ENCODE measurements around the gene AMPD2. TPM values are rescaled to one million over a fixed set of nuclear protein-coding genes. Genes with fewer than 3 reads are reported as not detected.

Gene AMPD2
- total and polyA plus RNA-seq, 8 donors: 38.7 to 86.9 (median 49.0) TPM

DNA sequence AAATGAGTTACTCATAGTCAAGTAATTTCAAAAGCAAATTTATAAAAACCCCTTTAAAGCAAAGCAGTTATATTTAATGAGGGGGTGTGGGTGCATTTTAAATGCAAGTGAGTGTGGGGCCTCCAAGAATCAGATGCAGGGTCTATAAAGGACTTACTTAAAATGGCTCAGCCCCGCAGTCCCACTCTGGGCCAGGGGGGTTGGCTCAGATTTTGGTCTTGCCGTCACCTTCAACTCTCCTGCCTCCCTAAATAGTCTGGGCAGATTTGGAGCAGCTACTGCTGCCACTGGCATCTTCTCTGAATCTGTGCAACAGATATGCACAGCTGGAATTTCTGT lies 16.2 kb downstream of the AMPD2 start:
- intact Hi-C loops (cut with DNase I): no loop called here
- H3K27ac ChIP-seq: no peak overlapping the region

DNA sequence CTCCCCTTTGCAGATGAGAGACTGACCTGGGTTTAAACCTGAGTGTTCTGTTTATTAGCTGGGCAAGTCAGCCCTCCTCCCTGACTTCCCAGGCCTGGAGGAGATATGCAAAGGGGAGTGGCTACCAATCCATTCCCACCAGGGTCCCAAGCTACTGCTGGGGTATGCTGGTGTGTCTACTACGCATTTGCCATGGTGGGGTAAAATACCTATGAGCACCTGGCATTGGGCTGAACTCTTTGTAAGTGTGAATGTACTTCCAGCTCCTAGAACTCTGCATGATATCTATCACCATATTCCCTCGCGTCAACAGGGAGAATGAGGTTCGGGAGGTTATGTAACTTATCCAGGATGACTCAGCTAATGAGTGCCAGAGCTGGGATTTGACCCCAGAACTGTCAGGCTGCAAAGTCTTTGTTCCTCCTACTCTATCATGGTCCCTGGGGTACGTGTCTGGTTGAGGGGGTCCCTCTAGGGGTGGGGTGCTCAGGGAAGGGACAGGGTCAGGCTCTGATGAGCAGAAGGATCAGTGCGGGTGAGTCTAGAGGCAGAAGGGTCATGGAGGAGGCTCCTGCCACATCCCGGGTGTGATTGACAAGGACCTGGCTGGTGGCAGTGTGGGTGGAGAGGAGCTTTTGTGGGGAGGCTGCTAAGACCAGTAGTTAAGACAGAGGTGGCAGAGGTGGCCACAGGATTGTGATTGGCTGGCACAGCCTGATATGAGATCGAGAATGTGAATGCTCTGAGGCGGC lies 16.7 kb downstream of the AMPD2 start:
- intact Hi-C loops (cut with DNase I): no loop called here
- H3K27me3 ChIP-seq: no peaks in the 10 kb centered on the region
- H3K4me3 ChIP-seq: no peak overlapping the region
- H3K27ac ChIP-seq: no peak overlapping the region
- H3K36me3 ChIP-seq: peaks cover 0 to 16% of the 10 kb centered on the region in 2 donors
- TF ChIP-seq, protein P1, sequence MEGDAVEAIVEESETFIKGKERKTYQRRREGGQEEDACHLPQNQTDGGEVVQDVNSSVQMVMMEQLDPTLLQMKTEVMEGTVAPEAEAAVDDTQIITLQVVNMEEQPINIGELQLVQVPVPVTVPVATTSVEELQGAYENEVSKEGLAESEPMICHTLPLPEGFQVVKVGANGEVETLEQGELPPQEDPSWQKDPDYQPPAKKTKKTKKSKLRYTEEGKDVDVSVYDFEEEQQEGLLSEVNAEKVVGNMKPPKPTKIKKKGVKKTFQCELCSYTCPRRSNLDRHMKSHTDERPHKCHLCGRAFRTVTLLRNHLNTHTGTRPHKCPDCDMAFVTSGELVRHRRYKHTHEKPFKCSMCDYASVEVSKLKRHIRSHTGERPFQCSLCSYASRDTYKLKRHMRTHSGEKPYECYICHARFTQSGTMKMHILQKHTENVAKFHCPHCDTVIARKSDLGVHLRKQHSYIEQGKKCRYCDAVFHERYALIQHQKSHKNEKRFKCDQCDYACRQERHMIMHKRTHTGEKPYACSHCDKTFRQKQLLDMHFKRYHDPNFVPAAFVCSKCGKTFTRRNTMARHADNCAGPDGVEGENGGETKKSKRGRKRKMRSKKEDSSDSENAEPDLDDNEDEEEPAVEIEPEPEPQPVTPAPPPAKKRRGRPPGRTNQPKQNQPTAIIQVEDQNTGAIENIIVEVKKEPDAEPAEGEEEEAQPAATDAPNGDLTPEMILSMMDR (IDR thresholded peaks at IDR 0.05): no peak
- DNase-seq (no peak), ATAC-seq (peak; percentile 9)
- peaks cover 7 to 12% of the 10 kb centered on the region in 2 donors for H3K4me1 ChIP-seq
- H3K9me3 ChIP-seq: no peaks in the 10 kb centered on the region

More for the DNA sequence above, 16.2 kb downstream of the AMPD2 start:
- Histone ChIP-seq H3K9me3 (no peaks in the 10 kb centered on the region), H3K27me3 (no peaks in the 10 kb centered on the region), H3K4me3 (no peak overlapping the region), H3K4me1 (peaks cover 7 to 12% of the 10 kb centered on the region in 2 donors), H3K36me3 (peaks cover 0 to 22% of the 10 kb centered on the region in 2 donors)
- TF ChIP-seq, protein P1 (IDR thresholded peaks at IDR 0.05): no peak
- DNase-seq (no peak), ATAC-seq (no peak)

DNA sequence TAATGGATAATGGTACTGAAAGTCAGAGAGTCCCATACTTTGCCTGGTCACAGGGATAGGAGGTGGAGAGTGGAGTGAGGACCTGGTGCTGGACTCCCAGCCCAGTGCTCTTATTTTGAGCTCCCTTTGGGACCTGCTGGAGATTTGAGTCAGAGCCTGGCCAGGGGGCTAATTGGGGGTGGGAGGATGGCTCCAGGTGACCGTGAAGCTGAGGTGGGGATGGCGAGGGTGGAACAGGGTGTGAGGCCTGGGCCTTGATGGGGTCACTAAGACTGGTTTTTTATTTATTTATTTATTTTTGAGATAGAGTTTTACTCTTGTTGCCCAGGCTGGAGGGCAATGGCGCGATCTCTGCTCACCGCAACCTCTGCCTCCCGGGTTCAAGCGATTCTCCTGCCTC lies 17.8 kb downstream of the AMPD2 start:
- H3K4me3 ChIP-seq: no peak overlapping the region
- DNase-seq: no peak
- no peak overlapping the region for H3K27ac ChIP-seq
- H3K36me3 ChIP-seq: peaks cover 0 to 6% of the 10 kb centered on the region in 2 donors
- intact Hi-C loops (cut with DNase I): no loop called here
- no peaks in the 10 kb centered on the region for H3K9me3 ChIP-seq
- no peaks in the 10 kb centered on the region for H3K27me3 ChIP-seq
- ATAC-seq: no peak
- TF ChIP-seq, protein P1 (IDR thresholded peaks at IDR 0.05): no peak
- peaks cover 7 to 12% of the 10 kb centered on the region in 2 donors for H3K4me1 ChIP-seq

DNA sequence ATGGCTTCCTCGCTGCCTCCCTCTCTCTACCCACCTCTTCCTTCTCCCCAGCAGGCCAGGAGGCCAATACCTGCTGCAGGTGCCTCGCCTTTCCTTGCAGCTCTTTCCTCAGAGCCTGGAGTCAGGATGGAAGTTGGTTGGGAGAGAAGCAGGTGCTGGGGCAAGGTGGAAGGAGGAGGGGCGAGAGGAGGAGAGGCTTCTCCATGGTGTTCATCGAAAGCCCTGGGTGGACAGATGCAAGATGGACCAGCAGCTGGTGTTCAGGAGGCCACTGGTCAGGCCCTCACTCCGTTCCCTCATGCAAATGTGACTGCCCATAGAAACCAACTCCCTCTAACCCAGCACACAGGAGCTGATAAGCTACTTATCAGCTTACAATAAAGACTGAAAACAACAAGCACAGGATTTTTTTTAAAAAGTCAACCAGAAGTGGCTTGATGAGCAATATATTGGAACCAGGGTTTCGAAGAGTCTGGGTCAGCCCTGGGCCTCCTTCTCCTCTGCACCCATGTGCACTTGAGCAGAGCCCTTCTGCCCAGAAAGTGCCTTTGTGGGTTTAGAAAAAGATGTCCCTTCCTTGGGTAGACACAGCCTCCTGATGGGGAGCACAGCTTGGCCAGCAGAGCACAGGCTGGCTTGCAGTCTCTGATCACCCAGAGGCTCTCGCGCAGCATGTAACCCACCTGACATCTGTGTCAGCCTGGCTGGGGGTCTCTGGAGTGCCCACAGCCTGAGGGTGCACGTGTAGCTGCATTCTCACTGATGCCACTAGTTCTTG lies 19.6 kb downstream of the AMPD2 start:
- Histone ChIP-seq H3K36me3 (no peaks in the 10 kb centered on the region), H3K27ac (no peak overlapping the region), H3K9me3 (no peaks in the 10 kb centered on the region), H3K4me3 (no peak overlapping the region), H3K27me3 (no peaks in the 10 kb centered on the region), H3K4me1 (peaks cover 7 to 19% of the 10 kb centered on the region in 2 donors)
- ATAC-seq (no peak), DNase-seq (no peak)
- TF ChIP-seq, protein P1 (IDR thresholded peaks at IDR 0.05): no peak
- intact Hi-C loops (cut with DNase I): no loop called here

DNA sequence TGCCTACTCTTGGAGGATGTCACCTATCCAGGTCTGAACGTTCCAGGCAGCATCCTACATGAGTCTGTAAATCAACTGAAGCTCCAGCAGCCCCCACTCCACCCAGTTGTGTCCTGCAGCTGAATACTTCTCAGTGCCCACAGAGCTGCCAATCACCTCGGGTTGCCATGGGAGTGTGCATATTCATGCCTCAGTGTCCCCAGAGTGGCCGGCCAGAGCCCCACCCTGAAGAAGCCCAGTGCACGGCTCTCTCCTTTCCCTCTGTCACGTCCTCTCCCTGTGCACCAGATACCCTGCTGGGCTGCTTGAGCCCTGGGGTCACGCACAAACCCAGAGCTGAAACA lies 20.2 kb downstream of the AMPD2 start:
- peaks cover 7 to 16% of the 10 kb centered on the region in 2 donors for H3K4me1 ChIP-seq
- H3K4me3 ChIP-seq: no peak overlapping the region
- DNase-seq (no peak), ATAC-seq (no peak)
- no peaks in the 10 kb centered on the region for H3K9me3 ChIP-seq
- no peaks in the 10 kb centered on the region for H3K27me3 ChIP-seq
- no peaks in the 10 kb centered on the region for H3K36me3 ChIP-seq
- TF ChIP-seq, protein P1 (IDR thresholded peaks at IDR 0.05): no peak
- intact Hi-C loops (cut with DNase I): loop anchor here in 1 of 2 donors (5.0 kb wide), 2 partner anchors 127 to 342 kb away; partner anchors contain the start of gene AHCYL1
- no peak overlapping the region for H3K27ac ChIP-seq

All from left lung (tissue), 10 donors.